IPS-11a (cell line): Measurements from ENCODE around the gene SIPA1.

Source experiments
- H3K4me3 ChIP-seq: one replicate; pipeline ENCODE4 v1.5.1; 2013; ENCODE audit warnings: low read depth, low read length, control low read depth

Gene SIPA1

DNA sequence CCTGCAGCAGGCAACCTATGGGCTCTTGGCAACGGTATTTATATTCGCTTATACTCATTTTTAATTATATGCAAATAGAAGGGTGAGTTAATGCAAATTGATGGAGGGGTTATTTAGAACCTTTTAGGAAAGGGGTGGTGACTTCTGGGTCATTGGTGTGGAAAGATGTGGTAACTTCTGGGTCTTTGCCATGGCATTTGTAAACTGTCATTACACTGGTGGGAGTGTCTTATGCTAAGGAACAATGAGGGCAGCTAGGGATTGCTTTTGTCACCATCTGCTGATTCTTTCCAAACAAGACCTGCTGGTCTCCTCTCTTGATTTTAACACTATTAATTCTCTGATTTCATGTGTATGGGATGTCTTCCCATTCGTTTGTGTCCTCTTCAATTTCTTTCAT, 62.5 kb downstream of the SIPA1 start:
- H3K4me3 ChIP-seq: no peak overlapping the region
